ENCODE measurements around the gene AKAP6. TPM values are rescaled to one million over a fixed set of nuclear protein-coding genes. Genes with fewer than 3 reads are reported as not detected.

AKAP6 gene
- total RNA-seq, 3 donors from 2014 or later: 1.1 to 9.1 (median 4.6) TPM

DNA sequence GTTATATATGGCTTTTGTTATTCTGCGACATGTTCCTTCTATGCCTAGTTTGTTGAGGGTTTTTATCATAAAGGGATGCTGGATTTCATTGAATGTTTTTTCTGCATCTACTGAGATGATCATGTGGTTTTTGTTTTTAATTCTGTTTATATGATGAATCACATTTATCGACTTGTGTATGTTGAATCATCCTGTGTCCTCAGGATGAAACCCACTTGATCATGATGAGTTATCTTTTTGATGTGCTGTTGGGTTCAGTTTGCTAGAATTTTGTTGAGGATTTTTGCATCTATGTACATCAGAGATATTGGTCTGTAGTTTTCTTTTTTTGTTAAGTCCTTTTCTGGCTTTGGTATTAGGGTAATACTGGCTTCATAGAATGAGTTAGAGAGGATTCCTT is 291.2 kb downstream of the AKAP6 start:
- H3K27me3 ChIP-seq: no peaks in the 10 kb centered on the region
- no peaks in the 10 kb centered on the region for H3K36me3 ChIP-seq
- no peak overlapping the region for H3K4me3 ChIP-seq
- H3K4me1 ChIP-seq: no peaks in the 10 kb centered on the region
- no peaks in the 10 kb centered on the region for H3K9me3 ChIP-seq
- TF ChIP-seq POLR2A (IDR thresholded peaks at IDR 0.05): no peak
- TF ChIP-seq, protein P1, sequence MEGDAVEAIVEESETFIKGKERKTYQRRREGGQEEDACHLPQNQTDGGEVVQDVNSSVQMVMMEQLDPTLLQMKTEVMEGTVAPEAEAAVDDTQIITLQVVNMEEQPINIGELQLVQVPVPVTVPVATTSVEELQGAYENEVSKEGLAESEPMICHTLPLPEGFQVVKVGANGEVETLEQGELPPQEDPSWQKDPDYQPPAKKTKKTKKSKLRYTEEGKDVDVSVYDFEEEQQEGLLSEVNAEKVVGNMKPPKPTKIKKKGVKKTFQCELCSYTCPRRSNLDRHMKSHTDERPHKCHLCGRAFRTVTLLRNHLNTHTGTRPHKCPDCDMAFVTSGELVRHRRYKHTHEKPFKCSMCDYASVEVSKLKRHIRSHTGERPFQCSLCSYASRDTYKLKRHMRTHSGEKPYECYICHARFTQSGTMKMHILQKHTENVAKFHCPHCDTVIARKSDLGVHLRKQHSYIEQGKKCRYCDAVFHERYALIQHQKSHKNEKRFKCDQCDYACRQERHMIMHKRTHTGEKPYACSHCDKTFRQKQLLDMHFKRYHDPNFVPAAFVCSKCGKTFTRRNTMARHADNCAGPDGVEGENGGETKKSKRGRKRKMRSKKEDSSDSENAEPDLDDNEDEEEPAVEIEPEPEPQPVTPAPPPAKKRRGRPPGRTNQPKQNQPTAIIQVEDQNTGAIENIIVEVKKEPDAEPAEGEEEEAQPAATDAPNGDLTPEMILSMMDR (IDR thresholded peaks at IDR 0.05): no peak
- no peak for TF ChIP-seq POLR2AphosphoS5 (IDR thresholded peaks at IDR 0.05)
- H3K27ac ChIP-seq: no peak overlapping the region
- DNase-seq (ENCODE audit: low spot score in 2 of 2): no peak
- intact Hi-C loops (cut with DNase I; ENCODE audit: low total_unique reads): no loop called here

DNA sequence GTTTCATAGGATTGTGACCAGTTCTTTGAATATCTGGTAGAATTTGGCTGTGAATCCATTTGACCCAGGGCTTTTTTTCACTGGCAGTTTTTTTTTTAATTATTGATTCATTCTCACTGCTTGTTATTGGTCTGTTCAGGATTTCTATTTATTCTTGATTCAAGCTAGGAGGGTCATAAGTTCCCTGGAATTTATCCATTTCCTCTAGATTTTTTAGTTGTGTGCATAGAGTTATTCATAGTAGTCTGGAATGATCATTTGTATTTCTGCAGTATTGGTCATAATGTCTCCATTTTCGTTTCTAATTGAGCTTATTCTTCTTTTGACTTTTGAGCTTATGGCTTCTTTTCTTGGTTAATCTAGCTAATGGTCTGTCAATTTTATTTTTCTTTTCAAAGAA is 291.6 kb downstream of the AKAP6 start:
- intact Hi-C loops (cut with DNase I; ENCODE audit: low total_unique reads): no loop called here
- H3K27me3 ChIP-seq: no peaks in the 10 kb centered on the region
- H3K4me3 ChIP-seq: no peak overlapping the region
- DNase-seq (ENCODE audit: low spot score in 2 of 2): no peak
- no peaks in the 10 kb centered on the region for H3K36me3 ChIP-seq
- H3K9me3 ChIP-seq: no peaks in the 10 kb centered on the region
- no peaks in the 10 kb centered on the region for H3K4me1 ChIP-seq
- no peak for TF ChIP-seq POLR2A (IDR thresholded peaks at IDR 0.05)
- TF ChIP-seq, protein P1 (IDR thresholded peaks at IDR 0.05): no peak
- no peak for TF ChIP-seq POLR2AphosphoS5 (IDR thresholded peaks at IDR 0.05)
- no peak overlapping the region for H3K27ac ChIP-seq

DNA sequence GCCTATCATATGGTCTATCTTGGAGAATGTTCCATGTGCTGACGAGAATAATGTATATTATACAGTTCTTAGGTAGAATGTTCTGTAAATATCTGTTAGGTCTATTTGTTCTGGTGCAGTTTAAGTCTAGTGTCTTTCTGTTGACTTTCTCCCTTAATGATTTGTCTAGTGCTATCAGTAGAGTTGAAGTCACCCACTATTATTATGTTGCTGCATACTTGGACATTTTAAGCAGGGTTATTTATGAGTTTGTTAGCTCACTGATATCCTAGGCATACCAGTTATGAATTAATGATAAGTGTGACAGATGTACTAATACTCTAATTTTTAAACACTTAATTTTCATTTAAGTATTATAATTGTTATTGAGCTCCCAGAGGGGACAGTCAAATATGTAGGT is 292.5 kb downstream of the AKAP6 start:
- no peaks in the 10 kb centered on the region for H3K4me1 ChIP-seq
- intact Hi-C loops (cut with DNase I; ENCODE audit: low total_unique reads): no loop called here
- H3K9me3 ChIP-seq: no peaks in the 10 kb centered on the region
- no peak for DNase-seq (ENCODE audit: low spot score in 2 of 2)
- no peak overlapping the region for H3K4me3 ChIP-seq
- TF ChIP-seq POLR2A (IDR thresholded peaks at IDR 0.05) (no peak), POLR2AphosphoS5 (IDR thresholded peaks at IDR 0.05) (no peak)
- TF ChIP-seq, protein P1 (IDR thresholded peaks at IDR 0.05): no peak
- H3K27ac ChIP-seq: no peak overlapping the region
- no peaks in the 10 kb centered on the region for H3K36me3 ChIP-seq
- no peaks in the 10 kb centered on the region for H3K27me3 ChIP-seq

DNA sequence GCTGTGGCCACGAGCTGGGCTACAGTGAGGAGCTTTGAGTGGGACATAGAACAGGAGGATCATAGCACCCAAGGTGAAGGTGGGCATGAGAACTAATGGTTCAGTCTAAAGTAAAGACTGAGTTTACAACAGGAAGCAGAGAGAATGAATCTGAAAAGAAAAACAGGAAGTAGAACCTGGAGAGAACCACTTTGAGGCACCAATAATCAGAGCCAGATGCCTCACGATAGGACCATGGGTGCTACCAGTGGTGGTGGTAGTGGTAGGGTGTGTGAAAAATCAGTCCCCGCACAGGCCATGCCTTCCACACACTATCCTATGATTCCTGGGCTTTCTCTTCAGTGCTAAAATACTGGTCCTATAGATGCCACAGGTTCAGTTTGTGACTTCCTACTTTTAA is 293.6 kb downstream of the AKAP6 start:
- H3K9me3 ChIP-seq: no peaks in the 10 kb centered on the region
- intact Hi-C loops (cut with DNase I; ENCODE audit: low total_unique reads): no loop called here
- no peaks in the 10 kb centered on the region for H3K4me1 ChIP-seq
- no peak for DNase-seq (ENCODE audit: low spot score in 2 of 2)
- TF ChIP-seq, protein P1 (IDR thresholded peaks at IDR 0.05): no peak
- no peak for TF ChIP-seq POLR2AphosphoS5 (IDR thresholded peaks at IDR 0.05)
- no peak for TF ChIP-seq POLR2A (IDR thresholded peaks at IDR 0.05)
- no peaks in the 10 kb centered on the region for H3K36me3 ChIP-seq
- H3K4me3 ChIP-seq: no peak overlapping the region
- no peak overlapping the region for H3K27ac ChIP-seq
- no peaks in the 10 kb centered on the region for H3K27me3 ChIP-seq

DNA sequence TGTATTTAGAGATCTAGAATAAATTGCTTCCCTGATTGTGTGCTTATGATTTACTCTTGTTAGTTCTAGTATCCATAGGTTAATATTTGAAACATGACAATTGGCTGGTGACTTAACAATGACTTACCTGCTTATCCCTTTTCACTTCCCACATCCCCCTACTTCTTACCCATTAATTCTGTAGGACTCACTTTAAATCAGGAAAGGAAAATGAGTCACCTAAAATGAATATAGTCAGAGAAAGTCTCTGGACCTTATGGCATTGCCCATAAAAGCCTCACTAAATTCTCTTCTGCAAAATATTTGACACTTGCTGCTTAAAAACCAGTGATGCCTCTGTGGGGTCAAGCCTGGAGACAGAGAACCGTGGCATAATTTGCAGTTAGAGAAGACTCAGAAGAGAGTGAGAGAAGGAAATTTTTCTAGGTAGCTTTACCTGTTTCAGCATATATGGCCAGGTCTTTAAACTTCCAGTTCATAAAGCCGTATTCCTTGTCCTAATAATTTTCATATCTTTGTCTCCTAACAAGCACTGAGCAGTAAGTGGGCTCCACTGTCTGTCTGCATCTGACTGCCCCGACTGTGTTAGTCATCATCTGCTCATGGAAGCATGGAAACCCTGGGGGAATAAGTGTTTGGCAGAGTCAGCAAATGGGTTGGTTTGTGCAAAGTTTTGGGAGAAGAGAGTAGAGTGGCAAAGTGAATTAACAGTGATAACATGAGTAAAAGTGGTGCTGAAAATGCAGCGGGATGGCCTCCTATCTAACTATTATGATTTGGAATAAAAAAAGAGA is 294.4 kb downstream of the AKAP6 start:
- Histone ChIP-seq H3K4me1 (no peaks in the 10 kb centered on the region), H3K27me3 (no peaks in the 10 kb centered on the region), H3K9me3 (no peaks in the 10 kb centered on the region), H3K27ac (no peak overlapping the region), H3K36me3 (no peaks in the 10 kb centered on the region), H3K4me3 (no peak overlapping the region)
- intact Hi-C loops (cut with DNase I; ENCODE audit: low total_unique reads): no loop called here
- DNase-seq (ENCODE audit: low spot score in 2 of 2): no peak
- TF ChIP-seq POLR2A (IDR thresholded peaks at IDR 0.05): no peak
- TF ChIP-seq, protein P1 (IDR thresholded peaks at IDR 0.05): no peak
- no peak for TF ChIP-seq POLR2AphosphoS5 (IDR thresholded peaks at IDR 0.05)
